ENCODE results near the gene GNG10.
A peak's percentile ranks its signal among the peaks of the same experiment; 100 is the strongest.
"Not testable (repeated sequence)": the region's sequence is repeated elsewhere in the genome, so short reads cannot be mapped to it uniquely, and the experiment has no call there.

The GNG10 gene

GRCh38 chr9:111661150-111661801 lies at the start of gene GNG10:
Gene GNG10, plus strand, starts transcription at chr9:111661605. Its CDS starts 30 bp downstream, at chr9:111661635.
- peak within 1 kb of the TSS; percentile 72 for H3K4me3 ChIP-seq (ENCODE audit: low read depth, low read length)

- H3K4me3 ChIP-seq (ENCODE audit: low read depth, low read length) = no peak overlapping the region
These were observed 47.9 kb upstream of the GNG10 start for GRCh38 chr9:111613436-111614040.

GRCh38 chr9:111615928-111616327 lies 45.5 kb upstream of the GNG10 start:
- no peak overlapping the region for H3K4me3 ChIP-seq (ENCODE audit: low read depth, low read length)

- not testable (repeated sequence) for H3K4me3 ChIP-seq (ENCODE audit: low read depth, low read length)
These were observed 44.1 kb upstream of the GNG10 start for GRCh38 chr9:111617349-111617748.

- H3K4me3 ChIP-seq (ENCODE audit: low read depth, low read length) = no peak overlapping the region
These were observed 39.4 kb upstream of the GNG10 start for GRCh38 chr9:111621895-111622480.

- no peak overlapping the region for H3K4me3 ChIP-seq (ENCODE audit: low read depth, low read length)
These were observed 38.8 kb upstream of the GNG10 start for GRCh38 chr9:111622626-111623025.

GRCh38 chr9:111627260-111627963 lies 34.0 kb upstream of the GNG10 start:
- H3K4me3 ChIP-seq (ENCODE audit: low read depth, low read length) = no peak overlapping the region

GRCh38 chr9:111628411-111628810 lies 33.0 kb upstream of the GNG10 start:
- H3K4me3 ChIP-seq (ENCODE audit: low read depth, low read length) = no peak overlapping the region

GRCh38 chr9:111630182-111630963 lies 31.0 kb upstream of the GNG10 start:
- H3K4me3 ChIP-seq (ENCODE audit: low read depth, low read length) = peak overlapping the region; percentile 82

GRCh38 chr9:111630964-111631213 lies 30.5 kb upstream of the GNG10 start:
- peak overlapping the region; percentile 82 for H3K4me3 ChIP-seq (ENCODE audit: low read depth, low read length)

- peak within 1 kb of the TSS; percentile 82 for H3K4me3 ChIP-seq (ENCODE audit: low read depth, low read length)
These were observed 30.0 kb upstream of the GNG10 start, which contains the start of gene DNAJC25 for GRCh38 chr9:111631214-111631971. Gene DNAJC25, plus strand, starts transcription at chr9:111631334. Its CDS starts 74 bp downstream, at chr9:111631408.

GRCh38 chr9:111632060-111632459 lies 29.3 kb upstream of the GNG10 start:
- H3K4me3 ChIP-seq (ENCODE audit: low read depth, low read length) = peak overlapping the region; percentile 82

GRCh38 chr9:111632695-111633388 lies 28.6 kb upstream of the GNG10 start:
- H3K4me3 ChIP-seq (ENCODE audit: low read depth, low read length) = no peak overlapping the region

GRCh38 chr9:111633389-111633736 lies 28.0 kb upstream of the GNG10 start:
- H3K4me3 ChIP-seq (ENCODE audit: low read depth, low read length) = no peak overlapping the region

GRCh38 chr9:111634860-111635259 lies 26.5 kb upstream of the GNG10 start:
- H3K4me3 ChIP-seq (ENCODE audit: low read depth, low read length) = no peak overlapping the region

- no peak overlapping the region for H3K4me3 ChIP-seq (ENCODE audit: low read depth, low read length)
These were observed 23.9 kb upstream of the GNG10 start for GRCh38 chr9:111637421-111637950.

- H3K4me3 ChIP-seq (ENCODE audit: low read depth, low read length) = no peak overlapping the region
These were observed 17.1 kb upstream of the GNG10 start for GRCh38 chr9:111644195-111644772.

- no peak overlapping the region for H3K4me3 ChIP-seq (ENCODE audit: low read depth, low read length)
These were observed 15.6 kb upstream of the GNG10 start for GRCh38 chr9:111645806-111646205.

GRCh38 chr9:111646417-111646816 lies 15.0 kb upstream of the GNG10 start:
- no peak overlapping the region for H3K4me3 ChIP-seq (ENCODE audit: low read depth, low read length)
